ENCODE measurements around the gene MYL6.

The MYL6 gene

GRCh38 chr12:56198836-56199235 lies 40.7 kb downstream of the MYL6 start:
- Histone ChIP-seq H3K27me3 (no peaks in the 10 kb centered on the region), H3K27ac (no peak overlapping the region), H3K4me3 (no peak overlapping the region), H3K36me3 (no peaks in the 10 kb centered on the region), H3K4me1 (peaks cover 0 to 12% (median 0%) of the 10 kb centered on the region in 4 donors), H3K9me3 (no peaks in the 10 kb centered on the region)
- intact Hi-C loops (cut with DNase I; ENCODE audit: low total_unique reads): loop anchor here (10.0 kb wide), 1 partner anchor 266 kb away; the partner anchor contains the start of gene SPRYD4
- TF ChIP-seq, protein P1, sequence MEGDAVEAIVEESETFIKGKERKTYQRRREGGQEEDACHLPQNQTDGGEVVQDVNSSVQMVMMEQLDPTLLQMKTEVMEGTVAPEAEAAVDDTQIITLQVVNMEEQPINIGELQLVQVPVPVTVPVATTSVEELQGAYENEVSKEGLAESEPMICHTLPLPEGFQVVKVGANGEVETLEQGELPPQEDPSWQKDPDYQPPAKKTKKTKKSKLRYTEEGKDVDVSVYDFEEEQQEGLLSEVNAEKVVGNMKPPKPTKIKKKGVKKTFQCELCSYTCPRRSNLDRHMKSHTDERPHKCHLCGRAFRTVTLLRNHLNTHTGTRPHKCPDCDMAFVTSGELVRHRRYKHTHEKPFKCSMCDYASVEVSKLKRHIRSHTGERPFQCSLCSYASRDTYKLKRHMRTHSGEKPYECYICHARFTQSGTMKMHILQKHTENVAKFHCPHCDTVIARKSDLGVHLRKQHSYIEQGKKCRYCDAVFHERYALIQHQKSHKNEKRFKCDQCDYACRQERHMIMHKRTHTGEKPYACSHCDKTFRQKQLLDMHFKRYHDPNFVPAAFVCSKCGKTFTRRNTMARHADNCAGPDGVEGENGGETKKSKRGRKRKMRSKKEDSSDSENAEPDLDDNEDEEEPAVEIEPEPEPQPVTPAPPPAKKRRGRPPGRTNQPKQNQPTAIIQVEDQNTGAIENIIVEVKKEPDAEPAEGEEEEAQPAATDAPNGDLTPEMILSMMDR (IDR thresholded peaks at IDR 0.05): no peak
- no peak for DNase-seq

DNA sequence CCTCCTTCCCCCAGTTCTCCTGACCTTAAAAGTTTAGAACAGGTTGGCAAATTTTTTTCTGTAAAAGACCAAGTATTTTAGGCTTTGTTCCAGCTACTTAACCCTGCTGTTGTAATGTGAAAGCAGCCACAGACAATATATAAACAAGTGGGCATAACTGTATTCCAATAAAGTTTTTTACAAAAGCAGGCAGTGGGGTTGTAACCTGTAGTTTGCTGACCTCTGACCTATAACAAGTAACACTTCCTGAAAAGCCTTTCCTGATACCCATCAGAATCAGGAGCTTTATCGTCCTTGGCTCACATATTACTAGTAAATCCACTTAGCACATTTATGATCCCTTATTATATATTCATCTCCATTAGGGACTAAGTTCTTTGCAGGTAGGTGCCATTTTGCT lies 44.2 kb downstream of the MYL6 start:
- Histone ChIP-seq H3K4me3 (no peak overlapping the region), H3K4me1 (peaks cover 0 to 3% (median 0%) of the 10 kb centered on the region in 4 donors), H3K36me3 (peaks cover 14 to 27% (median 27%) of the 10 kb centered on the region in 3 donors), H3K27me3 (no peaks in the 10 kb centered on the region), H3K27ac (no peak overlapping the region), H3K9me3 (no peaks in the 10 kb centered on the region)
- no peak for DNase-seq
- TF ChIP-seq, protein P1 (IDR thresholded peaks at IDR 0.05): no peak
- intact Hi-C loops (cut with DNase I; ENCODE audit: low total_unique reads): no loop called here

DNA sequence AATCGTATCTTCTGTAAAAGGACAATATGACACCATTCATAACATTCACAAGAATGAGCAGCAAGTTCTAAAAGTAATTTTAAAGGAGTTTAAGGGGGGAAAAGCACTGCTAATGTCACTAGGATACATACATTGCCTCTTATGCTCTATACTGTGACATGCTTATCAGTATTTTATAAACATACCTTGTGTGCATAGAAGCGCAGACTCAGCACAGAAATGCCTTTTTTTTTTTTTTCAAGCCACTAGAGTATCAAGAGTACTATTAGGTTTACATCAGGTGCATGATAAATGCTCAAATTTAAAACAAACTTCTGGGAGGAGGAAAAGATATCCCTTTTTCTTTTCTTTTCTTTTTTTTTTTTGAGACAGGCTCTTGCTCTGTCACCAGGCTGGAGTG lies 44.7 kb downstream of the MYL6 start:
- H3K4me3 ChIP-seq: no peak overlapping the region
- peaks cover 19 to 32% (median 31%) of the 10 kb centered on the region in 3 donors for H3K36me3 ChIP-seq
- H3K9me3 ChIP-seq: no peaks in the 10 kb centered on the region
- intact Hi-C loops (cut with DNase I; ENCODE audit: low total_unique reads): no loop called here
- TF ChIP-seq, protein P1 (IDR thresholded peaks at IDR 0.05): no peak
- H3K27me3 ChIP-seq: no peaks in the 10 kb centered on the region
- no peak overlapping the region for H3K27ac ChIP-seq
- DNase-seq: no peak
- no peaks in the 10 kb centered on the region for H3K4me1 ChIP-seq

DNA sequence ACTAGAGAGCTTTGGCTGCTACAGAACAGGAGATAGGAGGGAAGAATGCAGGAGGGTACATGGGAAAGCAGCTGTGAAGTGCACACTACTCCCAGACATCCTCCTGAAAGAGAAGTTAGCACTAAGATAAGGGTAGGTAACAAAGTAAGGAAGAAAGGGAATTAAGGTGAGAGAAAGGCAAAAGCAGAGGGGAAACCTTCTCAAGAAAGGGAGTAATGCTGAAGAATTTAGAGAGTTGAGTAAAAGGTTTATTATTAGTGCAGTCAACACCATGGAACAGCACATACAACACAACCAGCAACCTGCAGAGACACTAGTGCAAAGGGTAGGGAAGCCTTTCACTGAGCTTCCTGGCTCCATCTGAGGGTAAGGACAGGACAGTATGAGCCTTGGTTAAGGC lies 46.1 kb downstream of the MYL6 start:
- DNase-seq: no peak
- no peak overlapping the region for H3K27ac ChIP-seq
- TF ChIP-seq, protein P1 (IDR thresholded peaks at IDR 0.05): no peak
- no peaks in the 10 kb centered on the region for H3K27me3 ChIP-seq
- peaks cover 32 to 46% (median 46%) of the 10 kb centered on the region in 3 donors for H3K36me3 ChIP-seq
- intact Hi-C loops (cut with DNase I; ENCODE audit: low total_unique reads): no loop called here
- H3K4me1 ChIP-seq: no peaks in the 10 kb centered on the region
- H3K9me3 ChIP-seq: no peaks in the 10 kb centered on the region
- no peak overlapping the region for H3K4me3 ChIP-seq

DNA sequence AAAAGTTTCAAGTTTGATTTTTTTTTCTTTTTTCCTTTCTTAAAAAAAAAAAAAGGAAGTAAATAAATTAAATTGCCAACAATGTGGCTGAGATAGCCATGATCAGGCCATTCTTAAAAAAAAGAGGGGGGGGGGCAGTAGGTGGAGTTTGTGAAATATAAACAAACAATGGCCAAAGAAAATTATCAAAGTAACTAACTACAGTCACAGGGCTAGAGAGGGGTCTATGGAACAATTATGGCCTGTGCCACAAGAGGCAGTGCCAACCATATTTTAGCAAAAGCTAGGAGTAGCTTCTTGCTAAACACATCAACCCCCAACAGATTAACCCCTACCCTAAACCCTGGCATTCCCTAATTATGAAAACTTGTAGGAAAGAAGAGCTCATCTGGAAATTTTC lies 47.3 kb downstream of the MYL6 start:
- intact Hi-C loops (cut with DNase I; ENCODE audit: low total_unique reads): no loop called here
- no peak overlapping the region for H3K4me3 ChIP-seq
- peak overlapping the region in 1 of 2 donors; percentile 11 for H3K27ac ChIP-seq
- TF ChIP-seq, protein P1 (IDR thresholded peaks at IDR 0.05): no peak
- H3K36me3 ChIP-seq: peaks cover 43 to 58% (median 57%) of the 10 kb centered on the region in 3 donors
- no peaks in the 10 kb centered on the region for H3K9me3 ChIP-seq
- no peaks in the 10 kb centered on the region for H3K4me1 ChIP-seq
- no peak for DNase-seq
- no peaks in the 10 kb centered on the region for H3K27me3 ChIP-seq

All from tibial artery (tissue), 4 donors.